ENCODE results near the gene TAS2R41.

TAS2R41 gene

GRCh38 chr7:143493751-143494150 is 16.1 kb downstream of the TAS2R41 start:
- DNase-seq (ENCODE audit: low read depth), result no peak

GRCh38 chr7:143494622-143495021 is 16.9 kb downstream of the TAS2R41 start:
- DNase-seq (ENCODE audit: low read depth), result no peak

GRCh38 chr7:143495851-143496250 is 18.2 kb downstream of the TAS2R41 start:
- DNase-seq (ENCODE audit: low read depth), result no peak

DNA sequence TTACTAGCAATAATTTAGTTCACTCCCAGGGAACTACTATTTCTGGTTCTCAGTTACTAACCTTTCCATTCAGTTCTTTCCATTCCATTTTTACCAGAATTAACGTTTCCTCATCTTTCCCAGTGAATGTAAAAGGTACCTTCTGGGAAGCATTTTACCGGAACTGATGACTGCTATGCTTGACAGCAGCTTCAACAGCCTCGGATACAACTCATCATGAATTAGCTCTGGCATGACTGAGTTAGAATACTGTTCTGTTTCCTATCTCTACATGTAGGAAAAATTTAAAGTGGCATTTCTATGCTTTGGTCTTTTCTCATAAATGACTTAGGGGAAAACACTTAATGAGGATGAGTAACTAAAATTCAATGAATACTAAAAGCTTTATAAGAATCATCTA is 18.6 kb downstream of the TAS2R41 start:
- no peak for DNase-seq (ENCODE audit: low read depth)

DNA sequence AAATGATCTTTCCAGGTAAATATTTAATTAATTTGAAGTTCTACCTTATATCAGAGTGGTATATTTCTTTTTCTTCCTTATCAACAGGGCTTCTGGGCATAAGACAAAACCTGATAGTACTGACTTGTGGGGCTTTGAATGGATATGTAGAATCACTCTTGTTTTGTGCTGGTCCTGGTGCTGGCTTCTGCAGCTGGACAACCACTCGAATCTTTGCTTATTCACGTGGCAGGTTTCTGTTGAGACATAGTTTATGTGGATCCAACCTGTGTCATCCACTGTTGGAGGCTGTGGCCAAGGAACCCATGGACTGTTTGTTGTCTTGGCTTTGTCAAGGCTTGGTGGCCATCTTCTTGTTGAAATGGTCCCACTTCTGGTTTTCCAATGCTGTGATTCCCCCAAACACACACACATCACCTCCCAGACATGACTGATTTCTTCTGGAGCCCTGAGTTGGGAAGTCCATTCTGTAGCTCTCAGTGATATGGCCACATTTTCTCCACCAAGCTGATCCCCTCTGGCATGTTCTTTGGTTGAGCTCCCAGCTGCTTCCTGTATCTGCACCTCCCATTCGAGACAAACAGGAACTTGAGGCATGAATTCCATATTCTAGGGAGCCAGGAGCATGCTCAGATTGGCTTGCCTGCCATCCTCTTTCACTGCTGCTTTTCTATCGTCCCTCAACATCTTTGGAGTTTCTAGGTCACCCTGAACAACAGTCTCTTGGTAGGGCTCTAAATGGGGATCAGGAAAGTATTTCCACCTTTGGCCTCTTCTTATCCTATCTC is 19.5 kb downstream of the TAS2R41 start:
- DNase-seq (ENCODE audit: low read depth), result no peak

- DNase-seq (ENCODE audit: low read depth), result no peak
Measured at GRCh38 chr7:143499246-143499645, 21.6 kb downstream of the TAS2R41 start.

GRCh38 chr7:143499743-143500348 is 22.2 kb downstream of the TAS2R41 start:
- no peak for DNase-seq (ENCODE audit: low read depth)

DNA sequence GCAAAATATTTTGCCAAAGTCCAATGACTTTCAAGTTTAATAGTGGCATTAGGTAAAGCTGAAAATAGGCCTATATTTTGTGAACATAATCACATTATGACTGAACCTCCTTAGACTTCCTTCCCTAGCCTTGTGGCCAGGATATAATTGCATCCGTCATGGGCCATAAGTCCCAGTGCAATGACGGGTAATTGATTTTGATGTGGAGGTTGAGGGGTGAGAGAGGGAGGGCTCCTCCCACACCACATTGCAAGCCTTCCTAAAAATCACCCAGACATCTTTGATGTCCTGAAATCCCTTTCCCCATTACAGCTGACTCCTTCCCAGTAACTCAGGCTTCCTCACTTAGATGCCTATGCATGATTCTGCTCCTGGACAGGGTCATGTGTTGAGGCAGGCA is 25.6 kb downstream of the TAS2R41 start:
- DNase-seq (ENCODE audit: low read depth), result no peak

GRCh38 chr7:143504215-143504936 is 26.7 kb downstream of the TAS2R41 start:
- no peak for DNase-seq (ENCODE audit: low read depth)

DNA sequence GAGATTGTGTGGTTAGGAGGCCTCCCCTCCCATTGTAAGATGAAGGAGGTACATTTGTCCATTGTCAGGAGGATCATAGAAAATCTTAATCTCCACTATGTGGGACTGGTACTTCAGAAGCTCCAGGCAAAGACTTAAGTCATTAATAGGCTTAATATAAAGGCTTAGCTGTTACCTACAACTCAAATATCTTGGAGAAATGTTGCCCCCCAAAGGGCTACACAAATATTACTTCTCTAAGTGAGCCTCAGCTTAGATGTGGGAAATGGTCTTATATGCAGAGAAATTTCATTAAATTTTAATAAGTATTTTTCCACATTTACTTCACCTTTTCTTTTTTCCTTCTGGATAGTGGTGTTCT is 27.2 kb downstream of the TAS2R41 start:
- DNase-seq (ENCODE audit: low read depth), result no peak

GRCh38 chr7:143505838-143506237 is 28.2 kb downstream of the TAS2R41 start:
- no peak for DNase-seq (ENCODE audit: low read depth)

GRCh38 chr7:143507094-143507518 is 29.4 kb downstream of the TAS2R41 start:
- no peak for DNase-seq (ENCODE audit: low read depth)

- no peak for DNase-seq (ENCODE audit: low read depth)
Measured at GRCh38 chr7:143507534-143508055, 29.9 kb downstream of the TAS2R41 start.

DNA sequence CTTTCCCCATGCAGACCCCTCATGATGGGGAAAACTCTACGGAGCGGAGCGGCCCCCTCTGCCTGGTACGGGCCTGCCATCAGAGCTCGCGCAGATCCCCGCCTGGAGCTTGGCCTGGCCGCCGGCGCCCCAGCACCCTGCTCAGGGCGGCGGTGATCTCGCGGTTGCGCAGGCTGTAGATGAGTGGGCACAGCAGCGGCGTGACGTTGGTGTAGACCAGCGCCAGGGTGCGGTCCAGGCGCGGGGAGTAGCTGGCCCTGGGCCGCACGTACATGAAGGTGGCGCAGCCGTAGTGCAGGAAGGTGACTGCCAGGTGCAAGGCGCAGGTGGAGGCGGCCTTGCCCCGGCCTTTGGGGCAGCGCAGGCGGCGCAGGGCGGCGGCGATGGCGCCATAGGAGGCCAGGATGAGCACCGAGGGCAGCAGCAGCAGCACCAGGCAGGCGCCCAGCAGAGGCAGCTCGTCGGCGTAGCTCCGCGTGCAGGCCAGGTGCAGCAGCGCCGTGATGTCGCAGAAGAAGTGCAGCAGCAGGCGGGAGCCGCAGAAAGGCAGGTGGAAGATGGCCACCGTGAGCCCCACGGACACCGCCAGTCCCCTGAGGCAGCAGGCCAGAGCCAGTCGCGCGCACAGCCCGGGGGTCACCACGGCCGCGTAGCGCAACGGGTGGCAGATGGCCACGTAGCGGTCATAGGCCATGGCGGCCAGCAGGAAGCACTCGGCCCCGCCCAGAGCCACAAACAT is 33.4 kb downstream of the TAS2R41 start:
- DNase-seq (ENCODE audit: low read depth), result no peak

DNA sequence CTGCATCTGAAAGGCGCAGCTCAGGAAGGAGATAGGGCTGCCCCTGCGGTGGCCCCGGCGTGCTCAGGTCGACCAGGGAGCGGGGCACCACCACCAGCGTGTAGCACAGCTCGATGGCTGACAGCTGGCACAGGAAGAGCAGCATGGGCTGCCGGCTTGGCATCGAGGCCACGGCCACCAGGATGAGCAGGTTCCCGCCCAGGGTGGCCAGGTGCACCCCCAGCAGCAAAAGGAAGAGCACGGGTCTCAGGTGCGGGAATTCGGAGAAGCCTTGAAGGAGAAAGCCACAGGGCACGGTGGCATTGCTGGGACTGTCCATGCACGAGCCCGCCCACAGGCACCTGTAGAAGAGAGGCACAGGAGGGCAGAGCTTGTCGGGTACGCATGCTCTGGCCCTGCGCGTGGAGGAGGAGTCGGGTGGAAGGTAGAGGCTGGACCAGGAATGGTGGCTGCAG is 33.9 kb downstream of the TAS2R41 start:
- no peak for DNase-seq (ENCODE audit: low read depth)

- no peak for DNase-seq (ENCODE audit: low read depth)
Measured at GRCh38 chr7:143512488-143513340, 35.0 kb downstream of the TAS2R41 start.

GRCh38 chr7:143514487-143514886 is 36.8 kb downstream of the TAS2R41 start:
- no peak for DNase-seq (ENCODE audit: low read depth)

DNA sequence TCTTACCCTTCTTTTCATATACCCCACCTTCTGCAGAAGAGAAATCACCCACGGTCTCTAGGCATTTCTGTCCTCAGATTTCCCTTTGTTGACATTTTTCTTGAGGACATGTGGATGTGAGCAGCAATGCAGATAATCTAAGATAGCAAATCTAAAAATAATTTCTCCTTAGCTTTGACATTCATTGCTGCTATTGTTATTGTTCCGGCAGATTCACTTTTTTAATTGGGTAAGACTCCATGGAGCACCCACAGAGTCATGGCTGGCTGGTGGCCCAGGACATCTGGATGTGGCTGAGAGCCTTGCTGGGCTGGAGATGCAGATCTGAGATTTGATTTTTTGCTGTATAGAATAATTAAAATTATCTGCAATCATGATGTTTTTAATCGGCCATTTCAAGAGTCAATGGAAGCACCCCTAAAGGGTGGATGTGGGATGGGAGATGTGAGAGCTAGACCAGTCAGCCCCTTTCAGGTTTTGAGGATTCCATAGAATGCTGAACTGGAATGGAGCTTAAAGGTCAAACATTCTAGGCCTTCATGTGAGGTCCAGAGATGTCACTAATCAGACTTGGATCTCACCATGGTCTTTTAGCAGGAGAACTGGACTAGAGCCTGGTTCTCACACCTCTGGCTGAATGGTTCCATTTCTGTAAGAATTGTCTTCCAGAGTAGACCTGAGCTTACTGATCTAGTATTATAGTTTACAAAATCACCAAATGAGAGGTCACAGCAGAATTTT is 37.5 kb downstream of the TAS2R41 start:
- DNase-seq (ENCODE audit: low read depth), result no peak

DNA sequence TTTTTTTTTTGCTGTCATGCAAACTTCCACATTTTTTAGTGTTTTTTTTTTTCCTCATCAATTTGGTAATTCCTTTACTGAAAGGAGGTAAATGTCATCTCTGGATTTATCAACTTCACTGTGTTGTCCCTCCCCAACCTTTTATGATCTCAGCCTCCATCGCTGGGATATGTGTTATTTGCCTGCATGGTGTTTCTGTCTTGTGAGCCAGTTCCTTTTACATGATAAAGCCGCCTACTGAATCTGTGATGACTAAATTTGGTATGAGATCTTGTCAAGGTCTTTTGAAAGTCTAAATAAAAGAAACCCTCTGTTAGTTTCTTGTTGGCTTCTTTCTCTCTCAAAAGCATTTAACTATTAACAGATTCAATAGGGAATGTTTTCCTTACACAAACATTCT is 39.3 kb downstream of the TAS2R41 start:
- no peak for DNase-seq (ENCODE audit: low read depth)

GRCh38 chr7:143518521-143518920 is 40.8 kb downstream of the TAS2R41 start:
- no peak for DNase-seq (ENCODE audit: low read depth)

Measured in activated T-helper 9 cell treated with anti-CD3 and anti-CD28 coated beads, Interleukin-2, amount 50 U/mL, for 16 hours (primary cell).